Gastrocnemius medialis (tissue), 4 donors: ENCODE measurements around the gene SMARCA2.

Experiments
- POLR2A ChIP-seq, 2 donors: fragments of 450-650 bp; IDR thresholded peaks; one replicate each; pipeline ENCODE4 v1.6.1; 2017; ENCODE audit warnings: antibody characterized with exemption in 2 of 2, mild to moderate bottlenecking in 2 of 2, moderate library complexity in 2 of 2
- TF ChIP-seq, protein P1 (sequence below), 5 experiments: fragments of 450-650 bp in 3 of 5; fragments of 200-600 bp in 2 of 5; sonication (generic) in 2 of 5; IDR thresholded peaks in 4 of 5; conservative IDR thresholded peaks in 1 of 5; 1 replicate in 4 of 5; 2 replicates in 1 of 5; pipeline ENCODE4 v1.5.1; 2016 to 2019; ENCODE audit warnings: antibody characterized with exemption in 5 of 5, mild to moderate bottlenecking in 3 of 5, moderate library complexity in 3 of 5

- TF ChIP-seq, protein P1, sequence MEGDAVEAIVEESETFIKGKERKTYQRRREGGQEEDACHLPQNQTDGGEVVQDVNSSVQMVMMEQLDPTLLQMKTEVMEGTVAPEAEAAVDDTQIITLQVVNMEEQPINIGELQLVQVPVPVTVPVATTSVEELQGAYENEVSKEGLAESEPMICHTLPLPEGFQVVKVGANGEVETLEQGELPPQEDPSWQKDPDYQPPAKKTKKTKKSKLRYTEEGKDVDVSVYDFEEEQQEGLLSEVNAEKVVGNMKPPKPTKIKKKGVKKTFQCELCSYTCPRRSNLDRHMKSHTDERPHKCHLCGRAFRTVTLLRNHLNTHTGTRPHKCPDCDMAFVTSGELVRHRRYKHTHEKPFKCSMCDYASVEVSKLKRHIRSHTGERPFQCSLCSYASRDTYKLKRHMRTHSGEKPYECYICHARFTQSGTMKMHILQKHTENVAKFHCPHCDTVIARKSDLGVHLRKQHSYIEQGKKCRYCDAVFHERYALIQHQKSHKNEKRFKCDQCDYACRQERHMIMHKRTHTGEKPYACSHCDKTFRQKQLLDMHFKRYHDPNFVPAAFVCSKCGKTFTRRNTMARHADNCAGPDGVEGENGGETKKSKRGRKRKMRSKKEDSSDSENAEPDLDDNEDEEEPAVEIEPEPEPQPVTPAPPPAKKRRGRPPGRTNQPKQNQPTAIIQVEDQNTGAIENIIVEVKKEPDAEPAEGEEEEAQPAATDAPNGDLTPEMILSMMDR (IDR thresholded peaks at IDR 0.05 in 4 of 5, conservative IDR thresholded peaks at IDR 0.05 in 1 of 5): peak in 4 of 5 experiments; percentile 33 to 59 (median 48)
- TF ChIP-seq POLR2A (IDR thresholded peaks at IDR 0.05): no peak
These were observed 166.6 kb downstream of the SMARCA2 start for GRCh38 chr9:2181792-2182191.
